A375 (cell line): ENCODE results near the gene GLUD2. TPM values are rescaled to one million over a fixed set of nuclear protein-coding genes. Genes with fewer than 3 reads are reported as not detected.

ENCODE experiments used
- total RNA-seq: library from RNA; depleted of rRNA; stranded (reverse); fragments of >200 nt; shearing (Covaris generic); gene quantifications from 2 replicates; pipeline ENCODE4 v1.2.3, GENCODE V29; 2014; rRNA removed

Gene GLUD2
- total RNA-seq = 2.2 TPM in 2 replicates

GRCh38 chrX:121047441-121048419, at the start of gene GLUD2:
Gene GLUD2 (plus strand): TSS chrX:121047610. CDS start chrX:121047685, 75 bp downstream.

Other genes with a start within 250 kb of the GLUD2 start
- gene CT47B1, start 171.7 kb upstream of the GLUD2 start, total RNA-seq = not detected in 2 replicates
- not detected in 2 replicates for gene CT47A11, start 110.5 kb upstream of the GLUD2 start, total RNA-seq
- gene CT47A10, start 105.6 kb upstream of the GLUD2 start, total RNA-seq = not detected in 2 replicates
- gene CT47A9, start 100.7 kb upstream of the GLUD2 start, total RNA-seq = not detected in 2 replicates
- gene CT47A8, start 95.9 kb upstream of the GLUD2 start, total RNA-seq = not detected in 2 replicates
- gene CT47A7, start 91.0 kb upstream of the GLUD2 start, total RNA-seq = not detected in 2 replicates
- gene CT47A6, start 86.1 kb upstream of the GLUD2 start, total RNA-seq = not detected in 2 replicates
- gene CT47A5, start 81.3 kb upstream of the GLUD2 start, total RNA-seq = not detected in 2 replicates
- not detected in 2 replicates for gene CT47A4, start 76.4 kb upstream of the GLUD2 start, total RNA-seq
- not detected in 2 replicates for gene CT47A3, start 71.5 kb upstream of the GLUD2 start, total RNA-seq
- not detected in 2 replicates for gene CT47A2, start 66.7 kb upstream of the GLUD2 start, total RNA-seq
- not detected in 2 replicates for gene CT47A1, start 61.9 kb upstream of the GLUD2 start, total RNA-seq